Measurements from ENCODE around the gene USF2.

USF2 gene

GRCh38 chr19:35327642-35328041 lies 58.9 kb downstream of the USF2 start:
- DNase-seq: no peak

GRCh38 chr19:35328851-35329285 lies 60.1 kb downstream of the USF2 start, which contains the start of gene CD22:
Gene CD22, plus strand, starts transcription at chr19:35329187. Its CDS starts 2,854 bp downstream, at chr19:35332041.
- no peak for DNase-seq

- DNase-seq: no peak
These were observed 60.6 kb downstream of the USF2 start for GRCh38 chr19:35329323-35329722.
